Loucy (cell line): ENCODE measurements around the gene NAT16.

Experiments
- H2AFZ ChIP-seq: fragments of 200-600 bp; sonication (generic); 2 replicates; pipeline ENCODE4 v1.6.0; 2016; ENCODE audit warnings: antibody characterized with exemption, mild to moderate bottlenecking, low read length, moderate library complexity
- H3F3A ChIP-seq: fragments of 200-600 bp; 2 replicates; pipeline ENCODE4 v1.6.0; 2016; ENCODE audit warnings: antibody characterized with exemption, low read depth, mild to moderate bottlenecking
- H3K27me3 ChIP-seq: fragments of 200-600 bp; sonication (generic); 2 replicates; pipeline ENCODE4 v1.6.1; 2014; ENCODE audit warnings: low read length, mild to moderate bottlenecking; ENCODE audit not compliant: insufficient read depth, poor library complexity, severe bottlenecking
- H3K36me3 ChIP-seq: fragments of 200-600 bp; sonication (generic); 2 replicates; pipeline ENCODE4 v1.6.1; 2016; ENCODE audit warnings: low read length; ENCODE audit not compliant: insufficient read depth
- H3K4me1 ChIP-seq: fragments of 200-600 bp; sonication (generic); 2 replicates; pipeline ENCODE4 v1.5.1; 2014; ENCODE audit warnings: low read length, mild to moderate bottlenecking; ENCODE audit not compliant: insufficient read depth, poor library complexity, severe bottlenecking
- H3K4me2 ChIP-seq: fragments of 200-600 bp; sonication (generic); 2 replicates; pipeline ENCODE4 v1.6.0; 2014; ENCODE audit warnings: antibody characterized with exemption, low read length, low read depth, mild to moderate bottlenecking; ENCODE audit not compliant: poor library complexity, severe bottlenecking
- H3K4me3 ChIP-seq: fragments of 200-600 bp; sonication (generic); 2 replicates; pipeline ENCODE4 v1.5.1; 2014; ENCODE audit warnings: low read length, mild to moderate bottlenecking, mixed read lengths; ENCODE audit not compliant: poor library complexity, severe bottlenecking
- H3K79me2 ChIP-seq: fragments of 200-600 bp; sonication (generic); 2 replicates; pipeline ENCODE4 v1.6.1; 2014; ENCODE audit warnings: low read length; ENCODE audit not compliant: insufficient read depth
- H3K9ac ChIP-seq: fragments of 200-600 bp; sonication (generic); 2 replicates; pipeline ENCODE4 v1.6.0; 2014; ENCODE audit warnings: mild to moderate bottlenecking, low read depth, low read length, moderate library complexity; ENCODE audit not compliant: poor library complexity, severe bottlenecking
- H3K9me2 ChIP-seq: fragments of 200-600 bp; sonication (generic); replicated peaks from 2 replicates; pipeline ENCODE4 v1.6.1; 2016; ENCODE audit warnings: low read depth, low read length, mixed read lengths
- H3K9me3 ChIP-seq: fragments of 200-600 bp; sonication (generic); 2 replicates; pipeline ENCODE4 v1.6.1; 2014; ENCODE audit warnings: mild to moderate bottlenecking, antibody characterized with exemption, low read length, low read depth; ENCODE audit not compliant: insufficient read depth
- H4K20me1 ChIP-seq: fragments of 200-600 bp; sonication (generic); 2 replicates; pipeline ENCODE4 v1.6.0; 2014; ENCODE audit warnings: antibody characterized with exemption, low read length, mild to moderate bottlenecking; ENCODE audit not compliant: insufficient read depth, poor library complexity, severe bottlenecking
- CTCF ChIP-seq: fragments of 200-600 bp; sonication (generic); conservative IDR thresholded peaks from 2 replicates; pipeline ENCODE4 v1.5.1; 2014; ENCODE audit warnings: mild to moderate bottlenecking, antibody characterized with exemption, low read length
- EZH2phosphoT487 ChIP-seq: fragments of 200-600 bp; IDR thresholded peaks from 2 replicates; pipeline ENCODE4 v1.6.1; 2018; ENCODE audit warnings: antibody characterized with exemption, mild to moderate bottlenecking, moderate library complexity, borderline replicate concordance

Gene NAT16

GRCh38 chr7:101129603-101130117 lies 50.4 kb downstream of the NAT16 start:
- Histone ChIP-seq H3F3A (no peaks in the 10 kb centered on the region), H3K9ac (no peak overlapping the region), H3K9me2 (no peaks in the 10 kb centered on the region), H2AFZ (no peak overlapping the region), H3K4me3 (no peak overlapping the region), H3K27me3 (no peaks in the 10 kb centered on the region), H3K4me1 (peaks cover 42% of the 10 kb centered on the region), H3K36me3 (no peaks in the 10 kb centered on the region), H3K79me2 (peaks cover 8% of the 10 kb centered on the region; the same call in 1 of the 2 replicates), H3K9me3 (no peaks in the 10 kb centered on the region), H3K4me2 (no peak overlapping the region), H4K20me1 (no peaks in the 10 kb centered on the region)
- TF ChIP-seq CTCF (no peak), EZH2phosphoT487 (no peak)

GRCh38 chr7:101128040-101128834 lies 51.9 kb downstream of the NAT16 start:
- Histone ChIP-seq H3K4me2 (peak overlapping the region; percentile 97), H3K9ac (peak overlapping the region; percentile 75), H2AFZ (no peak overlapping the region), H3K27me3 (no peaks in the 10 kb centered on the region), H3F3A (no peaks in the 10 kb centered on the region), H4K20me1 (no peaks in the 10 kb centered on the region), H3K9me3 (no peaks in the 10 kb centered on the region), H3K79me2 (peaks cover 8% of the 10 kb centered on the region; the same call in 1 of the 2 replicates), H3K4me1 (peaks cover 45% of the 10 kb centered on the region), H3K4me3 (peak overlapping the region; percentile 78), H3K36me3 (no peaks in the 10 kb centered on the region), H3K9me2 (no peaks in the 10 kb centered on the region)
- TF ChIP-seq CTCF (no peak), EZH2phosphoT487 (no peak)

- Histone ChIP-seq H3K4me2 (peak overlapping the region; percentile 97), H3K36me3 (no peaks in the 10 kb centered on the region), H3K4me1 (peaks cover 45% of the 10 kb centered on the region), H3K9me2 (no peaks in the 10 kb centered on the region), H3K79me2 (peaks cover 8% of the 10 kb centered on the region; the same call in 1 of the 2 replicates), H3K27me3 (no peaks in the 10 kb centered on the region), H3K9me3 (no peaks in the 10 kb centered on the region), H4K20me1 (no peaks in the 10 kb centered on the region), H3K4me3 (peak overlapping the region; percentile 78), H2AFZ (peak overlapping the region; percentile 92), H3K9ac (peak overlapping the region; percentile 75), H3F3A (no peaks in the 10 kb centered on the region)
- no peak for TF ChIP-seq CTCF
- no peak for TF ChIP-seq EZH2phosphoT487
Measured at GRCh38 chr7:101127460-101128039, 52.5 kb downstream of the NAT16 start.
